HEK293T (cell line): ENCODE data around the gene PALLD.

Experiments
- CTCF ChIA-PET: fragments of 350-600 bp; formaldehyde crosslinking; extraction: SDS; loops from one replicate; lab custom pipeline; 2021; ENCODE audit warnings: antibody characterized with exemption, inconsistent platforms; lab: Yijun Ruan, JAX
- POLR2A ChIA-PET: fragments of 350-600 bp; formaldehyde crosslinking; extraction: SDS; loops from one replicate; lab custom pipeline; 2020; ENCODE audit warnings: antibody characterized with exemption, inconsistent platforms; lab: Yijun Ruan, JAX
- DNase-seq: peaks from one replicate; pipeline ENCODE4 v3.0.0; 2012; ENCODE audit warnings: mixed read lengths; ENCODE audit errors: extremely low spot score
- ARNT ChIP-seq: fragments of 450-650 bp; IDR thresholded peaks from 2 replicates; pipeline ENCODE4 v1.6.1; 2017; ENCODE audit warnings: mild to moderate bottlenecking
- BHLHE40 ChIP-seq: fragments of 450-650 bp; IDR thresholded peaks from 2 replicates; pipeline ENCODE4 v1.6.1; 2016; ENCODE audit warnings: mild to moderate bottlenecking, moderate library complexity, borderline replicate concordance
- CTBP1 ChIP-seq: fragments of 450-650 bp; IDR thresholded peaks from 2 replicates; pipeline ENCODE4 v1.6.1; 2016; ENCODE audit warnings: borderline replicate concordance
- ELF4 ChIP-seq: fragments of 450-650 bp; IDR thresholded peaks from 2 replicates; pipeline ENCODE4 v1.6.1; 2017; ENCODE audit warnings: antibody characterized with exemption
- FOXA1 ChIP-seq: fragments of 450-650 bp; IDR thresholded peaks from 2 replicates; pipeline ENCODE4 v1.6.1; 2016; ENCODE audit warnings: mild to moderate bottlenecking
- FOXK2 ChIP-seq: fragments of 450-650 bp; IDR thresholded peaks from 2 replicates; pipeline ENCODE4 v1.6.1; 2016; ENCODE audit warnings: mild to moderate bottlenecking
- FOXM1 ChIP-seq: fragments of 450-650 bp; IDR thresholded peaks from 2 replicates; pipeline ENCODE4 v1.6.1; 2017; ENCODE audit warnings: mild to moderate bottlenecking, borderline replicate concordance
- HDGF ChIP-seq: fragments of 450-650 bp; IDR thresholded peaks from 2 replicates; pipeline ENCODE4 v1.6.1; 2017; ENCODE audit warnings: antibody characterized with exemption, borderline replicate concordance
- L3MBTL2 ChIP-seq: fragments of 450-650 bp; conservative IDR thresholded peaks from 2 replicates; pipeline ENCODE4 v1.6.1; 2016; ENCODE audit warnings: mild to moderate bottlenecking
- LEF1 ChIP-seq: fragments of 450-650 bp; IDR thresholded peaks from 2 replicates; pipeline ENCODE4 v1.6.1; 2017; ENCODE audit warnings: mild to moderate bottlenecking, borderline replicate concordance
- NFRKB ChIP-seq: fragments of 450-650 bp; IDR thresholded peaks from 2 replicates; pipeline ENCODE4 v1.6.1; 2016; ENCODE audit warnings: mild to moderate bottlenecking, moderate library complexity
- PKNOX1 ChIP-seq: fragments of 450-650 bp; IDR thresholded peaks from 2 replicates; pipeline ENCODE4 v1.6.1; 2016
- SP1 ChIP-seq: fragments of 450-650 bp; IDR thresholded peaks from 2 replicates; pipeline ENCODE4 v1.6.1; 2017
- SUZ12 ChIP-seq: fragments of 450-650 bp; IDR thresholded peaks from 2 replicates; pipeline ENCODE4 v1.6.1; 2016; ENCODE audit warnings: mild to moderate bottlenecking
- TARDBP ChIP-seq: fragments of 450-650 bp; IDR thresholded peaks from 2 replicates; pipeline ENCODE4 v1.6.1; 2016
- ZNF384 ChIP-seq: fragments of 450-650 bp; IDR thresholded peaks from 2 replicates; pipeline ENCODE4 v1.6.1; 2016

PALLD gene

GRCh38 chr4:168588916-168589531 lies 92.2 kb downstream of the PALLD start:
- TF ChIP-seq PKNOX1, result no peak
- ChIA-PET POLR2A (interaction anchor here (0.9 to 1.8 kb wide), 2 partner anchors 42 to 421 kb away, joined by 3 to 4 read pairs; partner anchors contain the start of gene CBR4), CTCF (interaction anchor here (0.8 to 0.9 kb wide), 2 partner anchors 36 to 334 kb away, joined by 3 read pairs; no protein-coding TSS in a partner anchor)
- no peak for DNase-seq

GRCh38 chr4:168592676-168593075 lies 95.8 kb downstream of the PALLD start:
- ChIA-PET CTCF (interaction anchor here (0.7 kb wide), 1 partner anchor 105 kb away, joined by 3 read pairs; no protein-coding TSS in a partner anchor), POLR2A (no interaction called here)
- DNase-seq, result no peak
- TF ChIP-seq SP1 (no peak), FOXA1 (no peak), TARDBP (no peak), LEF1 (no peak), NFRKB (no peak), BHLHE40 (no peak), FOXM1 (no peak), CTBP1 (no peak), ZNF384 (no peak), PKNOX1 (no peak), ELF4 (no peak), SUZ12 (no peak), FOXK2 (no peak), ARNT (no peak), L3MBTL2 (no peak), HDGF (no peak)

- DNase-seq, result no peak
- CTCF ChIA-PET, result no interaction called here
- TF ChIP-seq NFRKB (no peak), ELF4 (no peak), PKNOX1 (no peak), SP1 (no peak), SUZ12 (no peak), TARDBP (no peak), HDGF (no peak), FOXK2 (no peak), CTBP1 (no peak), ZNF384 (no peak), LEF1 (no peak), BHLHE40 (no peak), FOXA1 (no peak)
- POLR2A ChIA-PET, result no interaction called here
Measured at GRCh38 chr4:168593399-168593798, 96.5 kb downstream of the PALLD start.

GRCh38 chr4:168594121-168594520 lies 97.3 kb downstream of the PALLD start:
- CTCF ChIA-PET, result interaction anchor here (0.9 to 1.2 kb wide), 2 partner anchors 9 to 327 kb away, joined by 4 to 6 read pairs; no protein-coding TSS in a partner anchor
- POLR2A ChIA-PET, result interaction anchor here (1.2 kb wide), 1 partner anchor 39 kb away, joined by 4 read pairs; no protein-coding TSS in a partner anchor

GRCh38 chr4:168598191-168598590 lies 101.3 kb downstream of the PALLD start:
- TF ChIP-seq ELF4 (no peak), L3MBTL2 (no peak), ARNT (no peak)
- no peak for DNase-seq
- ChIA-PET CTCF (interaction anchor here (0.6 kb wide), 1 partner anchor 308 kb away, joined by 3 read pairs; no protein-coding TSS in a partner anchor), POLR2A (no interaction called here)

More at GRCh38 chr4:168594121-168594520, 97.3 kb downstream of the PALLD start:
- DNase-seq, result no peak
- no peak for TF ChIP-seq HDGF
- no peak for TF ChIP-seq ELF4

GRCh38 chr4:168600796-168601583 lies 104.1 kb downstream of the PALLD start:
- TF ChIP-seq LEF1 (no peak), NFRKB (no peak), CTBP1 (no peak), PKNOX1 (no peak), FOXA1 (no peak), ELF4 (no peak), BHLHE40 (no peak), TARDBP (no peak), L3MBTL2 (no peak), ZNF384 (no peak), FOXM1 (no peak), SP1 (no peak), ARNT (no peak), HDGF (no peak), FOXK2 (no peak), SUZ12 (no peak)
- DNase-seq, result no peak
- ChIA-PET CTCF (interaction anchor here (0.9 to 1.2 kb wide), 3 partner anchors 19 to 74 kb away, joined by 3 read pairs; no protein-coding TSS in a partner anchor), POLR2A (interaction anchor here (0.6 kb wide), 1 partner anchor 11 kb away, joined by 4 read pairs; no protein-coding TSS in a partner anchor)
